GM18508 (cell line): ENCODE results near the gene WDR41.

Source experiments
- ATAC-seq: cut with Tn5 transposase; IDR thresholded peaks from one replicate; pipeline ENCODE4 v1.9.1; 2021; ENCODE audit warnings: moderate number of reproducible peaks; ENCODE audit not compliant: insufficient read depth, unreplicated experiment

The WDR41 gene

GRCh38 chr5:77449277-77449676 lies 42.8 kb downstream of the WDR41 start:
- no peak for ATAC-seq

DNA sequence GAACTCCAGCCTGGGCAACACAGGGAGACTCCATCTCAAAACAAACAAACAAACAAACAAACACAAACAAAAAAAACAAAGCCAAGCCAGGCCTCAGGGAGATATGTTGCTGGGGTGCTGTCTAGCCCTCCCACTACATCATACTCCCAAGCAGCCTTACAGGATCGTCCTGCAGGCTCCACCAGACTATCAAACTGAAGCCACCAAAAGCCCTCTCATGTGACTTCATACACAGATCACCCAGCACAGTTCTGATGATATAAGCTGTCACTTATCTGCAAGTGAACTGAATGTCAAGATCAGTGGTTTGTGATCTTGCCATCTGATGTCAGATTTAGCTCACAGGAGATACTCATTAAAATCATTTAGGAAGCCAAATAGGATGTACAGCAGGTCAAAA lies 43.3 kb downstream of the WDR41 start:
- ATAC-seq: no peak

DNA sequence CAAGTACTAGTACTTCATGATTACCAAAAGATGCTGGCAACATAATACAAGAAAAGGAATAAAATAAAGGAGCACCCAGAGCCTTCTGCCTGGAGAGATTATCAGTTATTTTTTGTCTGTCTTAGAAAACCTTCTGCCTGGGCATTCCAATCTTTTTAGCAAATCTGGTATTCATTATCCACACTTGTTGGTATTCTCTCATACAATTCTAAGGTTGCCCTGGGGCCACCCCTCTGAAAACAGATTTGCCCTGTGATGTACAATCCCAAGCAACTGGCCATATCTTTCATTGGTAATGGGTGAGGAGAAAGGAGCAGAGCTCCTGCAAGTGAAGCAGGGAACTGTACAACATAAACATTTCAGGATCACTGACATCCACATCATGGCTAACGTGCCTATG lies 47.8 kb downstream of the WDR41 start:
- no peak for ATAC-seq

DNA sequence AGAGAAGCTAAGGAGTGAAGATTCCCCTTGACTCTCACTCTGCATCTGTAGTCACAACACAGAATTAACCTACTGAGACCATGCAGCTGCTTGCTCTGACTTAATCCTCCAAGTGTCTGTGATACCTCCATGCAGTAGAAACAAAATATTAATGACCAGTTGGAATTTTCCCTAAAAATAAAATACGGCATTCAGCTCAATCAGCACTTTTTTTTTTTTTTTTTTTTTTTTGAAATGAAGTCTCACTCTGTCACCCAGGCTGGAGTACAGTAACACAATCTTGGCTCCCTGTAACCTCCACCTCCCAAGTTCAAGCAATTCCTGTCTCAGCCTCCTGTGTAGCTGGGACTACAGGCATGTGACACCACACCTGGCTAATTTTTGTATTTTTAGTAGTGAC lies 48.4 kb downstream of the WDR41 start:
- no peak for ATAC-seq

- no peak for ATAC-seq
Observed at GRCh38 chr5:77438071-77438470, 54.0 kb downstream of the WDR41 start.

DNA sequence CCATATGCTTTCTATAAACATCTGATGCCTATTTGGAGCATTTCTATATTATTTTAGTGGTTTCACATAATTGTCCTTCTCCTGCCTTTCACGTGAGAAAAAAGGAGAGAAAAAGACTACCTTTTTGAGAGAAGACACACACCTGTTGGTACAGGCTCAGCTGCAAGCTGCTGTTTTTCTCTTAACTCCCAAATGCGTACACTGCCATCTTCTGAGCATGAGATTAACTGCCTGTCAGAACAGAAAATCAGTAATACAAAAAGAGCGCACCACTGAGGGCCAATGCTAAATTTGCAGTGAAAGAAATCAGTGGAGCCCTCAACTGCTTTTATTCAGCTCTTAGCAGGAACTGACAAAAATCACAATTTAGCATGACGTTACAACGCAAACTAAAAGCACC lies 54.9 kb downstream of the WDR41 start:
- no peak for ATAC-seq

- ATAC-seq: no peak
Observed at GRCh38 chr5:77431719-77432118, 60.4 kb downstream of the WDR41 start.

- ATAC-seq: no peak
Observed at GRCh38 chr5:77431286-77431685, 60.8 kb downstream of the WDR41 start.

- ATAC-seq: no peak
Observed at GRCh38 chr5:77430726-77431125, 61.4 kb downstream of the WDR41 start.

DNA sequence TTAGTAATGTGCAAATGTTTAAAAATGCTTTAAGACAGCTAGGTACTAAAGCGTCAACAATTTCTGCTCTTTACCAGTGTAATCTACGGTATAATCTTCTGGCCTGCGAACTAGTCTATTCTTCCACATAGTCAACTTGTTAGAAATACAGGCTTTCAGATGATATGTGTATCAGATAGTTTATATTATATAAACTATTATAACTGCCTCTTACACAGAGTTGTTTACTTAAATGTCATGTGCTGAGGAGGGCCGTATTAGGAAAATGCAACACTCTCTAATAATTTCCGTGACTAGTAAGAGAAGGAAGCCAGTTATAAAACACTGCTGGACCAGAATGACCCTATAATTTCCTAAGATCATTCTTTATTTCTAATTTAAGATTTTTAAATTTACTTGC lies 63.6 kb downstream of the WDR41 start:
- ATAC-seq: no peak

DNA sequence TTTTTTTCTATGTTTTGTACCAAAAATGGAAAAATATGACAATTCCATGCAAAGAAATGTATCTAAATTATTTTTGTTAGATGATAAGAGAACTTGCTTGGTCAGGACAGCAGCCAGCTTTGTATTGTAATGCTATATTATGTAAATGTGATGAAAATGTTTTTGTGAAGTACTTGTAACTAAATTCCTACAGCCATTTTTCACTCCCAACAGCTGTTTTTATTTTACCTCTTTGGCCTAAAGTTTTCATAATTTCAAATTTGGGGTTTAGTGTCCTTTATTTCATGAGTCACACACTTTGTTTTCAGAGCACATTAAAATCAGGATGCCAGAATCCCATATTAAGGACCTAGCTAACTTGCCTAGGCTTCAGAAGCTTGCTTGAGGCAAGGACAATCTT lies 64.1 kb downstream of the WDR41 start:
- no peak for ATAC-seq

DNA sequence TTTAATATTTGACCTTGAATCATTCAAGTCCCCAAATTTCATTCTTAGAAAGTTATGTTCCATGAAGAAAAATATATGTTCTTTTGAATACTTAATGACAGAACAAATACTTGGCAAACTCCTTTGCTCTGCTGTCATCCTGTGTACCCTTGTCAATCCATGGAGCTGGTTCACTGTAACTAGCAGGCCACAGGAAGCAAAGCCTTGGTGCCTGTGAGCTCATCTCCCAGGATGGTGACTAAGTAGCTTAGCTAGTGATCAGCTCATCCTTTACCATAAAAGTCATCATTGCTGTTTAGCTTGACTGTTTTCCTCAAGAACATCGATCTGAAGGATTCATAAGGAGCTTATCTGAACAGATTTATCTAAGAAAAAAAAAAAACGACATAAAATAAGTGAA lies 65.4 kb downstream of the WDR41 start:
- ATAC-seq: no peak

- no peak for ATAC-seq
Observed at GRCh38 chr5:77425998-77426659, 66.0 kb downstream of the WDR41 start.

DNA sequence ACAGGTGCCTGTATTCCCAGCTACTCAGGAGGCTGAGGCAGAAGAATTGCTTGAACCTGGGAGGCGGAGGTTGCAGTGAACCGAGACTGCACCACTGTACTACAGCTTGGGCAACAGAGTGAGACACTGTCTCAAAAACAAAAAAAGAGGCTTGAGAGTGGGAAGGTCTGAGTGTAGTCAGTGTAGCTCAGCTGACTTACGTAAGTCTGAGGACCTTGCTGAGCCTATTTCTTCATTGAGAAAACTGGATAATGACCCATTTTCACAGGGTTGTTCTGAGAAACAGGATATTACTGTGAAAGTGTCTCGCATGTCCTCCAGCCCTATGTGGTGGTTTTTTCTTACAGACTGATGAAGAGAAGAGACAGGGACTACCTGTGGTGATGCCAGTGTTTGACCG lies 66.7 kb downstream of the WDR41 start:
- ATAC-seq: no peak

GRCh38 chr5:77424921-77425320 lies 67.2 kb downstream of the WDR41 start:
- ATAC-seq: no peak

DNA sequence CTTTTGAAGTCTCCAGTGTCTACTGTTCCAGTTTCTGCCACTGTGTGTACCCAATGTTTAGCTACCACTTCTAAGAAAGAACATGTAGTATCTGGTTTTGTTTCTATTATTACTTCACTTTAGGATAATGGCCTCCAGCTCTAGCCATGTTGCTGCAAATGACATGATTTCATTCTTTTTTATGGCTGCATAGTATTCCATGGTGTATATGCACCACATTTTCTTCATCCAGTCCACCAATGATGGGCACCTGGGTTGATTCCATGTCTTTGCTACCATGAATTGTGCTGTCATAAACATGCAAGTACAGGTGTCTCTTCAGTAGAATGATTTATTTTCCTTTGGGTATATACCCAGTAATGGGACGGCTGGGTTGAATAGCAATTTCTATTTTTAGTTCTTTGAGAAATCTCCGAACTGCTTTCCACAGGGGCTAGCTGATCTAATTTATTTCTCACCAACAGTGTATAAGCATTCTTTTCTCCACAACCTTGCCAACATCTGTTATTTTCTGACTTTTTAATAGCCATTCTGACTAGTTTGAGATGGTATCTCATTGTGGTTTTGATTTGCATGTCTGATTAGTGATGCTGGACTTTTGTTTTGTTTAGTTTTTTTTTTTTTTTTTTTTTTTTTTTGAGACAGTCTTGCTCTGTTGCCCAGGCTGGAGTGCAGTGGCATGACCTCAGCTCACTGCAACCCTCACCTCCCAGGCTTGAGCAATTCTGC lies 68.9 kb downstream of the WDR41 start:
- no peak for ATAC-seq

GRCh38 chr5:77420940-77421339 lies 71.2 kb downstream of the WDR41 start:
- ATAC-seq: no peak

GRCh38 chr5:77419644-77420582 lies 72.2 kb downstream of the WDR41 start:
- ATAC-seq: no peak

GRCh38 chr5:77418601-77419581 lies 73.2 kb downstream of the WDR41 start:
- ATAC-seq: no peak

- no peak for ATAC-seq
Observed at GRCh38 chr5:77418162-77418561, 74.0 kb downstream of the WDR41 start.
